Activated naive CD8-positive, alpha-beta T cell (primary cell): ENCODE data around the gene STXBP1.
"Not testable (repeated sequence)": the region's sequence is repeated elsewhere in the genome, so short reads cannot be mapped to it uniquely, and the experiment has no call there.

Experiments used
- H3K27ac Mint-ChIP-seq: one replicate; pipeline ENCODE4 v1.8.0; 2021; ENCODE audit warnings: mixed read lengths
- H3K27me3 Mint-ChIP-seq: one replicate; pipeline ENCODE4 v1.8.0; 2021; ENCODE audit warnings: mixed read lengths
- H3K36me3 Mint-ChIP-seq: one replicate; pipeline ENCODE4 v1.8.0; 2021; ENCODE audit warnings: mixed read lengths
- H3K4me1 Mint-ChIP-seq: one replicate; pipeline ENCODE4 v1.8.0; 2021; ENCODE audit warnings: low read depth, mixed read lengths
- H3K4me3 Mint-ChIP-seq: one replicate; pipeline ENCODE4 v1.8.0; 2021; ENCODE audit warnings: mild to moderate bottlenecking, mixed read lengths
- H3K9me3 Mint-ChIP-seq: one replicate; pipeline ENCODE4 v1.8.0; 2021; ENCODE audit warnings: low read depth, mixed read lengths

Gene STXBP1

DNA sequence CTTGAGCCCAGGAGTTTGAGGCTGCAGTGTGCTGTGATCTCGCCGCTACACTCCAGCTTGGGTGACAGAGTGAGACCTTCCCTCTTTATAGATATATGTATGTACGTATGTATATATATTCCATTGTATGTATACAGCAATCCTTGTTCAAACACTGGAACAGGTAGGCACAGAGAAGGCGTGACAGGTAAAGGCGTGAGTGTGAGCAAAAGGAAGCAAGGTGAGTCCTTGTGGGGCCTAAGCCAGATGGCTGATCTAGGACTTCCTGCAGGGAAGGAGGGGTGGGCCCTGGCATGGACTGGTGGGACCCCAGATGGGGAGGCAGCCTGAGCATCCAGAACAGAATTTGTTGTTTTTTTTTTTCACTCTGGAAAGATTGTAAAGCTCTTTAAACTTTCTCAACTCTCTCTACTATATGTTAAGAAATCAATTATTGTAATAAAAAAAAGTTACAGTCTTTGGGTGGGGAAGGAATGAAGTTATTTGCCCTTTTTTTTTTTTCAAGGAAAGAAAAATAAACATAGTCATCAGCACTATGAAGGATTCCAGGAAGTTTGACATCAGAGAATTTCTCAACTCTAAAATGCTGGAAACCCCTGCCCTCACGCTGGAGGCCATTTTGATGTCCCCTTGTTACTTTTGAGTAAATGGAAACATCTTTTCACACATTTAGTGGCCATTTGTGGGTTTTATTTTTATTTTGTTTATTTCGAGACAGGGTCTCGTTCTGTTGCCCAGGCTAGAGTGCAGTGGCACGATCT, 38.9 kb upstream of the STXBP1 start:
- no peaks in the 10 kb centered on the region for H3K9me3 Mint-ChIP-seq
- H3K27me3 Mint-ChIP-seq = no peaks in the 10 kb centered on the region
- H3K27ac Mint-ChIP-seq = no peak overlapping the region
- H3K4me3 Mint-ChIP-seq = no peak overlapping the region
- no peaks in the 10 kb centered on the region for H3K36me3 Mint-ChIP-seq
- peaks cover 27% of the 10 kb centered on the region for H3K4me1 Mint-ChIP-seq

- Mint-ChIP-seq H3K4me1 (peaks cover 34% of the 10 kb centered on the region), H3K36me3 (no peaks in the 10 kb centered on the region), H3K9me3 (no peaks in the 10 kb centered on the region), H3K27ac (no peak overlapping the region), H3K4me3 (peak overlapping the region; percentile 5), H3K27me3 (no peaks in the 10 kb centered on the region)
Observed at GRCh38 chr9:127574072-127574993, 37.7 kb upstream of the STXBP1 start.

DNA sequence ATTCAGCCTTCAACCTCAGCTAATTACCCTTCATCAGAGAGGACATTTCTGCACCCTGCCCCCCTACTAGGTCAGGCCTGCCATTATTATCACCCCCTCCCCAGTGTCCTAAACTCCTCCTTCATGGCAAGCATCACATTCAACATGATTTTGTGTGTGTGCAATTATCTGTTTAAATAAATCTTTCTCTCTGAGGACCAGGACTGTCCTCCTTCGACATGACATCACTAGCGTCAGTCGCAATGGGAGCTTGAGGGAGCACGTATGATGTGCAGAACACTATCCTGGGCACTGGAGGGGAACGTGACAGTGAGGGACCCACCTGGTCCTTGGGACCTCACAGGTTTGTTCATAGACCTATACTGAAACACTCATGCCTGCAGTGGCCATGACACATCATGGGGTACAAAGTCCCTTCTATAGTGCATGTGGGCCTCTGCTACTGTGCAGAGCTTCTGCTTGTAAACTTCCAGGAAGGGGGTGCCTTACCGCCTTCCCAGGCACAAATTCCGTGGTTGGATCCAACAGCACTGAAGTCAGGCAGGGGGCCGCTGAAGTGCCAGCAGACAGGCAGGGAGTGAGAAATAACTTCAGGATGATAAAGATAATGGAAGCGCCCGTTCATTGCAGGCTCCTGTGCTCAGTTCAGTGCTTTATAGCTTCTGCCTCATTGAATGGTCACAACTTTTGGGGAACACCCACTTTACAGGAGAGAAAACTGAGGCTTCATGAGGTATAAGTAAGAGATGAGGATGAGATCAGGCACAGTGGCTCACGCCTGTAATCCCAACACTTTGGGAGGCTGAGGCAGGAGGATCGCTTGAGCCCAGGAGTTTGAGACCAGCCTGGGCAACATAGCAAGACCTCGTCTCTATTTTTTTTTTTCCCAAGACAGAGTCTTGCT, 36.0 kb upstream of the STXBP1 start:
- H3K4me1 Mint-ChIP-seq = peaks cover 30% of the 10 kb centered on the region
- no peak overlapping the region for H3K27ac Mint-ChIP-seq
- no peaks in the 10 kb centered on the region for H3K9me3 Mint-ChIP-seq
- no peaks in the 10 kb centered on the region for H3K36me3 Mint-ChIP-seq
- no peaks in the 10 kb centered on the region for H3K27me3 Mint-ChIP-seq
- no peak overlapping the region for H3K4me3 Mint-ChIP-seq

DNA sequence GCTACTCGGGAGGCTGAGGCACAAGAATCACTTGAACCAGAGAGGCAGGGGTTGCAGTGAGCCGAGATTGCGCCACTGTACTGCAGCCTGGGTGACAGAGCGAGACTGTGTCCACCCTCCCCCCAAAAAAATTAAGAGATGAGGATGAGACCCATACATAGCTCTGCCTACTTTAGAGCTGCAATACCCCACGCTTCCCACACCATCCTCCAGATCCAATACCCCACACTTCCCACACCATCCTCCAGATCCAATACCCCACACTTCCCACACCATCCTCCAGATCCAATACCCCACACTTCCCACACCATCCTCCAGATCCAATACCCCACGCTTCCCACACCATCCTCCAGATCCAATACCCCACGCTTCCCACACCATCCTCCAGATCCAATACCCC, 34.9 kb upstream of the STXBP1 start:
- H3K4me1 Mint-ChIP-seq = peaks cover 30% of the 10 kb centered on the region
- H3K27ac Mint-ChIP-seq, H3K36me3 Mint-ChIP-seq, H3K9me3 Mint-ChIP-seq, H3K4me3 Mint-ChIP-seq, H3K27me3 Mint-ChIP-seq: not testable (repeated sequence)

GRCh38 chr9:127578627-127578951, 33.5 kb upstream of the STXBP1 start:
- Mint-ChIP-seq H3K36me3 (no peaks in the 10 kb centered on the region), H3K4me1 (peaks cover 29% of the 10 kb centered on the region), H3K27me3 (no peaks in the 10 kb centered on the region), H3K9me3 (no peaks in the 10 kb centered on the region), H3K4me3 (peak overlapping the region; percentile 43), H3K27ac (peak overlapping the region; percentile 46)

- Mint-ChIP-seq H3K36me3 (no peaks in the 10 kb centered on the region), H3K27ac (peak overlapping the region; percentile 46), H3K4me3 (peak overlapping the region; percentile 43), H3K9me3 (no peaks in the 10 kb centered on the region), H3K27me3 (no peaks in the 10 kb centered on the region), H3K4me1 (peaks cover 26% of the 10 kb centered on the region)
Observed at GRCh38 chr9:127578952-127579853, 32.9 kb upstream of the STXBP1 start.

GRCh38 chr9:127580366-127580765, 31.7 kb upstream of the STXBP1 start:
- H3K27me3 Mint-ChIP-seq = no peaks in the 10 kb centered on the region
- H3K9me3 Mint-ChIP-seq = no peaks in the 10 kb centered on the region
- no peak overlapping the region for H3K27ac Mint-ChIP-seq
- no peak overlapping the region for H3K4me3 Mint-ChIP-seq
- no peaks in the 10 kb centered on the region for H3K36me3 Mint-ChIP-seq
- peaks cover 19% of the 10 kb centered on the region for H3K4me1 Mint-ChIP-seq

- H3K4me3 Mint-ChIP-seq = no peak overlapping the region
- H3K36me3 Mint-ChIP-seq = no peaks in the 10 kb centered on the region
- H3K9me3 Mint-ChIP-seq = no peaks in the 10 kb centered on the region
- H3K27me3 Mint-ChIP-seq = no peaks in the 10 kb centered on the region
- H3K27ac Mint-ChIP-seq = no peak overlapping the region
- H3K4me1 Mint-ChIP-seq = peaks cover 17% of the 10 kb centered on the region
Observed at GRCh38 chr9:127580879-127581475, 31.1 kb upstream of the STXBP1 start.

GRCh38 chr9:127584474-127584805, 27.6 kb upstream of the STXBP1 start:
- H3K27ac Mint-ChIP-seq, H3K4me1 Mint-ChIP-seq, H3K27me3 Mint-ChIP-seq, H3K4me3 Mint-ChIP-seq, H3K36me3 Mint-ChIP-seq, H3K9me3 Mint-ChIP-seq: not testable (repeated sequence)

DNA sequence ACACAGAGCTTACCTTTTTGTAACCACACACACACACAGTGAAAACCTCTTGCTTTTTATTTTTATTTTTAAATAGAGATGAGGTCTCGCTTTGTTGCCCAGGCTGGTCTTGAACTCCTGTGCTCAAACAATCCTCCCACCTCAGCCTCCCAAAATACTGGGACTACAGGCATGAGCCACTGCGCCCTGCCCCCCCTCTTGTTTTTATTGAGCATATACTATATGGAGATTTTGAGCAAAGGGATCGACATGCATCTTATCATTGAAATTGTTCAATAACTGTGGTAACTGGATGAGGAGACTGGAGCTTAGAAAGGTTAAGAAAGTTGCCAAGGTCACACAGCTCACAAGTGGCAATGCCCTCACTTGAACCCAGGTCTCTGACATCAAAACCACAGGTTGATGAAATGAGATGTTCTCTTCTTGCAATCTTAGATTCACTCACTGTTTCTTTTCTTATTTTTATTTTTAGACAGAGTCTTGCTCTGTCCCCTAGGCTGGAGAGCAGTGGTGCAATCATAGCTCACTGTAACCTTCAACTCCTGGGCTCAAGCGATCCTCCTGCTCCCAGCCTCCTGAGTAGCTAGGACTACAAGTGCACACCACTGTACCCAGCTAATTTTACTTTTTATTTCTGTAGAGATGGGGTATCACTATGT, 26.8 kb upstream of the STXBP1 start:
- Mint-ChIP-seq H3K36me3 (no peaks in the 10 kb centered on the region), H3K27ac (no peak overlapping the region), H3K4me1 (peaks cover 6% of the 10 kb centered on the region), H3K27me3 (peaks cover 6% of the 10 kb centered on the region), H3K9me3 (no peaks in the 10 kb centered on the region), H3K4me3 (no peak overlapping the region)

DNA sequence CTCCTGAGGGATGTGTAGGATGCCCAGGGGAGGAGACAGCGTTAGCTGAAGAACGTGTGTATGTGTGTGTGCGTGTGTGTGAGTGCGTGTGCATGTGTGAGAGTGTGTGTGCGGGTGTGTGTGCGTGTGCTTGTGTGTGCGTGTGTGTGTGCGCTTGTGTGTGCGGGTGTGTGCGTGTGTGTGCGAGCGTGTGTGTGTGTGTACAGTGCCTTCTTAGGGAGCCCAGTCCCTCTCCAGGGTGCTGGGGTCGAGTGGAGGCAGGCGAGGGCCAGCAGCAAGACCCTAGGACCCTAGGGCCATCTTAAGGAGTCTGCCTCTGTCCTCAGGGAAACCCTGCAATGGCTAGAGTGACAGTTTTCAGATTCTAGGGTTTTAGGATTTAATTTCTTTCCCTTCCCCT, 26.0 kb upstream of the STXBP1 start:
- no peaks in the 10 kb centered on the region for H3K36me3 Mint-ChIP-seq
- H3K4me3 Mint-ChIP-seq = no peak overlapping the region
- no peak overlapping the region for H3K27ac Mint-ChIP-seq
- no peaks in the 10 kb centered on the region for H3K9me3 Mint-ChIP-seq
- H3K4me1 Mint-ChIP-seq = peaks cover 6% of the 10 kb centered on the region
- peaks cover 6% of the 10 kb centered on the region for H3K27me3 Mint-ChIP-seq

DNA sequence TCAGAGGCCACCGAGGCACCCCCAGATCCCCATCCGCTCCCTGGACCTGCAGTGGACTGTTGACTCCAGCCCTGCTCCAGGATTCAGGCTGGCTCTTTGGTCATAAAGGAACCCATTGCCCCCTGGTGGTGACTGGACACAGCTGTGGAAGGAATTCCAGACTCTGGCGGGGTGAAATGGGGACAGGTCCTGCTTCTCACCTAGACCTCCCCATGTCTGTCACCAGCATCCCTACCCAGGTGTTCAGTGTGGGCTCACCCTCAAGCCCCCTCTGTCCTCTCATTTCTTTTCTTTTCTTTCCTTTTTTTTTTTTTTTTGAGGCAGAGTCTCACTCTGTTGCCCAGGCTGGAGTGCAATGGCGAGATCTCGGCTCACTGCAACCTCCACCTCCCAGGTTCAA, 25.5 kb upstream of the STXBP1 start:
- H3K9me3 Mint-ChIP-seq = no peaks in the 10 kb centered on the region
- H3K27me3 Mint-ChIP-seq = peaks cover 6% of the 10 kb centered on the region
- H3K27ac Mint-ChIP-seq = no peak overlapping the region
- peaks cover 6% of the 10 kb centered on the region for H3K4me1 Mint-ChIP-seq
- H3K36me3 Mint-ChIP-seq = no peaks in the 10 kb centered on the region
- no peak overlapping the region for H3K4me3 Mint-ChIP-seq

GRCh38 chr9:127587966-127588365, 24.1 kb upstream of the STXBP1 start:
- no peak overlapping the region for H3K4me3 Mint-ChIP-seq
- H3K27me3 Mint-ChIP-seq = peaks cover 6% of the 10 kb centered on the region
- no peaks in the 10 kb centered on the region for H3K36me3 Mint-ChIP-seq
- H3K4me1 Mint-ChIP-seq = peaks cover 6% of the 10 kb centered on the region
- no peak overlapping the region for H3K27ac Mint-ChIP-seq
- H3K9me3 Mint-ChIP-seq = no peaks in the 10 kb centered on the region
